Measurements from ENCODE around the gene LRRC61.
A peak's percentile ranks its signal among the peaks of the same experiment; 100 is the strongest.

Gene LRRC61

DNA sequence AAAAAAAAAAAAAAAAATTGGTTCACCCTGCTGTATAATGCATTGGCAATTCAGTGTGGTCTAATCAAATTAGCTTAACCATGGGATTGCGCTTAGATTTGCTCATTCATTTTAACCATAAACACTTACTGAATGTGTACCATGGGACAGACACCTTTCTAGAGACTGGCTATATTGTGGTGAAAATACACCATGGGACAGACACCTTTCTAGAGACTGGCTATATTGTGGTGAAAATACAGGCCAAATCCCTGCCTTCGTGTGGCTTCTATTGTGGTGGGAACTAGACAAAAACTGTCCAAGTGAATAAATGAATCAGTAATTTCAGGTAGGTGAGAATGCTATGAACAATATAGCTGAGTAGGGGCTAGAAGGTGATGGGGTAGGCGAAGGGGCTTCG is 35.3 kb downstream of the LRRC61 start:
- no peak for DNase-seq

DNA sequence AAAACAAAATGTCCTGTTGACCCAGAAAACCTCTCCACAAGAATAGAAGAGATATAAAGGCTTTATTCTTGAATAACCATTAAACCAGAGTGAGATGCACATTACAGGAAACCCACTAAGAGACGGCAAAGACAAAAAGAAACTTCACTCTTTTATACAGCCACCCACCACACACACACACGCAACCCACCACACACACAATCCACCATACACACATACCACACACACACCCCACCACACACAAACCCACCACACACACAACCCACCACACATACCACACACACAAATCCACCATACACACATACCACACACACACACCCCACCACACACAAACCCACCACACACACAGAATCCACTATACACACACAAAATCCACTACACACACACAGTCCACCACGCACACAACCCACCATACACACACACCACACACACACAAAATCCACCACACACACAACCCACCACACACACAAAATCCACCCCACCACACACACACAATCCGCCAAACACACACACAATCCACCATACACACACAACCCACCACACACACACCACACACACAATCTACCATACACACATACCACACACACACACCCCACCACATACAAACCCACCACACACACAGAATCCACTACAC is 36.0 kb downstream of the LRRC61 start:
- no peak for DNase-seq

DNA sequence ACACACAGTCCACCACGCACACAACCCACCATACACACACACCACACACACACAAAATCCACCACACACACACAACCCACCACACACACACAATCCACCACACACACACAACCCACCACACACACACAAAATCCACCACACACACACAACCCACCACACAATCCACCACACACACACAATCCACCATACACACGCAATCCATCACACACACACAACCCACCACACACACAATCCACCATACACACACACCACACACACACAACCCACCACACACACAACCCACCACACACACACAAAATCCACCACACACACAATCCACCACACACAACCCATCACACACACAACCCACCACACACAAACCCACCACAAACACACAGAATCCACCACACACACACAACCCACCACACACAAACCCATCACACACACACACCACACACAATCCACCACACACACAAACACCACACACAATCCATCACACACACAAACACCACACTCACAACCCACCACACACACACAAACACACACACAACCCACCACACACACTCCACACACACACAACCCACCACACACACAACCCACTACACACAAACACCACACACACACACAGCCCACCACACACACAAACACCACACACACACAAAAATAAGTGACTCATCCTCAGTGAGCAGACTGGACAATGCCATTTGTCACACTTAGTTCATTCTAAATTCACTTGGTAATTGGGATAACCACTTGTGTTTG is 36.6 kb downstream of the LRRC61 start:
- no peak for DNase-seq

DNA sequence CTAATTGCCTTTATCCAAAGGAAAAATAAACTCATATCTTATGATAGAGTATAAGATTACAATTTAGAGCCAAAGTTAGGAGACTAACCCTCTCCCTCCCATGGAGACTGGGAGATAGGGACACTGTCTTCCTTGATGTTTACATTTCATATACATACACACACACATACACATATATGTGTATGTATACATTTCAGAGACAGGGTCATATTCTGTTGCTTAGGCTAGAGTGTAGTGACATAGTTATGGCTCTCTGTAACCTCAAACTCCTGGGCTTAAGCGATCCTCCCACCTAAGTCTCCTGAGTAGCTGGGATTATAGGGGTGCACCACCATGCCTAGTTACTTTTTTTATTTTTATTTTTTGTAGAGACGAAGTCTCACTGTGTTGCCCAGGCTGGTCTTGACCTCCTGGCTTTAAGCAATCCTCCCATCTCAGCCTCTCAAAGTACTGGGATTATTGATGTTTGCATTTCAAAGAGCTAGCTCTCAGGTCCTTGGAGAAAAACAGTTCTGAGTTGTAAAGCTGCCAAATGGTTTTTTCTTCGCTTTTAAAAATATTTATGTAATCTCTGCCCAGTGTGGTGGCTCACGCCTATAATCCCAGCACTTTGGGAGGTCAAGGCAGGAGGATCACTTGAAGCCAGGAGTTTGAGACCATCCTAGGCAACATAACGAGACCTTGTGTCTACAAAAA is 37.4 kb downstream of the LRRC61 start:
- no peak for DNase-seq

DNA sequence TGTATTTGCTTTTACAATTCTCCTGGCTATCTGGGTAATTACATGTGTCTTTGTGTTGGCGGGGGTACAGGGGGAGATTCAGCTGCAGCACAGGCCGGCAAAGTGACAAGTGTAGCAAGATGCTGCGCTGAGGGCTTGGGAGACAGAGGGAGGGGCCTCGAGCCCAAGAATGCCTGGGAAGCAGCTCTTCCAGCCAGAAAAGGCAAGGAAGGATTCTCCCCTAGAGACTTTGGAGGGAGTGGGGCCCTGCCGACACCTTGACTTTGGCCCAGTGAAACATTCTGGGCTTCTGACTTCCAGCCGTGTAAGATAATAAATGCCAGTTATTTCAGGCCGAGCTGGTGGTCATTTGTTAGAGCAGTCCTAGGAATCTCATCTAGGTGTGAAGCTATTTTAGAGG is 38.2 kb downstream of the LRRC61 start:
- DNase-seq = no peak

DNA sequence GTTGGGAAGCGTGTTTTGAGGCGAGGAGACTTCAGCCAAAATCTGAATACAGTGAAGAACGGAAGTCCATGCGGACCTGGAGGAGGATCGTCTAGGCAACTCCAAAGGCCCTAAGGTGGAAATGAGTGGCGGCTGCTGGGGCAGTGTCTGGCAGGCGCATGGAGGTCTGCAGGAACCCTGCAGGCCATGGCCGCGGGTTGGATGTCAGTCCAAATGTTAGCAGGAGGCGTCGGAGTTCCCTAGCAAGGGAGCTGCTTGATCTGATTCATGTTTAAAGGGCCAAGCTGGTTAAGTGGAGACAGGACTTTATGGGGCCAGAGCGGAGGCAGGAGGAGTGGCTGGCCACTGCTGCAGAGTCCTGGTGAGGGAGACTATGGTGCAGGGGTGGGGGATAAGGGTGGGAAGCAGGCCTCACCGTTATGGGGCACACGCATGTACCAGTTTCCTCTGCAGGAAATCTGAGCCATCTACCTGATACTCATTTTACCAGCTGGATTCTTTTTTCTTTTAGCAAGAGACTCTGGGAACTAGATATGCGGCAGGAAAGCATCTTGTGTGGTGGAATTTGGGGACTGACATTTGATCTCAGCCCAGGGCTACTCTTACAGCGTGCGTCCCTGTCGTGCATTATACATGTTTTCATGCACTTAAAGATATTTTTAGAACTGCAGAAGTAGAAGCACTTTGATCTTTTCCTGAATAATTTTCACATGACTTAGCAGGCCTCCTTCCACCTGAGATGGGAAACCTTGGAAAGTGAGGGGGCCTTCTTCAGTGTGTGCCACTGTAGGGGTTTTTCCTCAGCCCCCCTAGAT is 38.9 kb downstream of the LRRC61 start:
- no peak for DNase-seq

DNA sequence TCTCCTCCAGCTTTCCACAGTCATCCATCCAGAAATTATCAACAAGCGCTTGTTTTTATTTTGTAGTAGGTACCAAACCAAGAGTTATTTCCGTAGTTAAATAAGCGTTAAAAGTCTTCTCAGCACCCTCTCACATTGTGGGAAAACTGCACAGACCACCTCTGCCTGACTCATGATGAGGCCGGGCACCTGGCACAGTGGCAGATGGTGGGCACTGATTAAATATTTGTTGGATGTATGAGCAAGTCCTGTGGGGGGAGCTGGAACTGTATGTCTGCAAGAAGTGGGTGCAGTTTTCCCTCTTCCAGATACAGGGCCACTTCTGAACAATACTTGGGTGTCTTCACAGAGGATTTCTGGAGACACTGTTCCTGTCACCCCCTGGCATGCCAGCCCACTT is 40.2 kb downstream of the LRRC61 start:
- DNase-seq = peak; percentile 62

DNA sequence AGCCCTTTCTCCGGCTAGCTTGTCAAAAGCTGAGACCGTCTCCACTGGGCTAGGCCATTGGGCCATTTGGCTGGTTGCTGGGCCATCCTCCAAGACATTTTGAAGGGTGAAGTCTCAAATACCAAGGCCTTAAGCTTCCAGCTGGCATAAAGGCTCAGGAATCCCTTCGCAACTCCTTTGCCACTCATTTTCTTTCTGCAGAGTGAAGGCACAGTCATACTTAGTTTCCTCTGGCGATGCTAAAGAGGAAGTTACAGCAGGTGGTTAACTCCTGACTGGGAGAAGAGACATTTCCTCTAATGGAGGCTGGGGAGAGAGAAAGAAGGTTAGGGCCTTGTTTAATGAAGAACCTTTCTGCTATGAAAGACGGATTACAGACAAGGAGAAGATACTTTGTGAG is 40.7 kb downstream of the LRRC61 start:
- no peak for DNase-seq

DNA sequence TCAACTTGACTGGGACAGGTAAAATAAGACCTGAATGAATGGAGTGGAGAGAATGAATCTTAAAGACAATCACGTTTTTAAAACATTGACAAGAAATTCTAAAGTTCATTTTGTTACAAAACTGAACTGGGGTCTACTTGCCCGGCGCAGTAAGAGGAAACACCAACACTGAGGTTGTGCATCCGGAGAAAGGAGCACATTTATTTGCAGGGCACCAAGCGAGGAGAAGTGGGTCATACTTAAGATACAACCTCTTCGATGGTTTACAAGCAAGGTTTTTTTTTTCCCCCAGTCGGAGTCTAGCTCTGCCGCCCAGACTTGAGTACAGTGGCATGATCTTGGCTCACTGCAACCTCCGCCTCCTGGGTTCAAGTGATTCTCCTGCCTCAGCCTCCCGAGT is 42.0 kb downstream of the LRRC61 start:
- DNase-seq = no peak

DNA sequence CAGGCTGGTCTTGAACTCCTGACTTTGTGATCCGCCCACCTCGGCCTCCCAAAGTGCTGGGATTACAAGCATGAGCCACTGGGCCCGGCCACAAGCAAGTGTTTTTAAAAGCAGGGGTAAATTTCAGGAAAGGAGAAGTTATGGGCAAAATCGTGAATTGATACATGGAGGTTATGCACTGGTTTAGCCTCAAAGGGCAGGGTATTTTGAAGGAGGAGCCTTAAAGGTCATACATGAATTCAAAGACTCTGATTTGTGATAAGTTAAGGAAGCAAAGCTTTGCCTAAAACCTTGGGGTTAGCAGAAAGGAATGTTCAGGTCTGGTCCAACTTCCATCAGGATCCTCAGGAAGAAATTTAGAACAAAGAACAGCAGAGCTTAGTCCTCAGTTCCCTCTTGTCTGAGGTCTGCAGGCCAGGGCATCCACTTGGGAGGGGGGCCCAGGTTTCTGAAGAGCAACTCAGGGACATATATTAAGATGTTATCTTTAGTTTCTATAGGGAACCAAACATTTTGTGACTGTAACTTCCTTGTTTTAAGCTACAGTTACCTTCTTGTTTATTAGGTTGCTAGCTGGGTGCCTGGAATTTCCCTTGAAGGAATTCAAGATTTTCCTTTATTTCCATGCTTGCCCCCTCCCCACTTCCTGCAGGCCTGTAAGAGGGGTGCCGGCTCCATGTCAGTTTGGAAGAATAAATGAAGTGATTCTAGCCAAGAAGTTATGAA is 42.7 kb downstream of the LRRC61 start:
- DNase-seq = no peak

DNA sequence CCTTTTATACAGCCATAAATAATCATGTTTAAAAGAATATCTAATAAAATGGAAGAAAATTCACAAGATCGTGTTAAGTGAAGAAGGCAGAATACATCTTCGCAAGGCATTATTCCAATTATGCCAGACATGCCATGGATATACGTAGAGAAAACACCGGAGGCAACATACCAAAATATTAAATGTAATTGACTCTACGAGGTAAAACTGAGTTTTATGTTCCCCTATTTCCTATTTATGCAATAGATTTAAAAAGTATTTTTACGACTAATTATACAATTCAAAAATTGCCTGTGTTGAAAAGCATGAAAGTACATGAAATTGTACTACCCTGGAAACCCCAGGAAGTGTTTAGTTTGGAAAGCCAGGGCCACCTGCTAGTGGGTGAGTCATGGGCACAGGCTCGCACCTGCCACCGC is 44.5 kb downstream of the LRRC61 start:
- peak; percentile 84 for DNase-seq

DNA sequence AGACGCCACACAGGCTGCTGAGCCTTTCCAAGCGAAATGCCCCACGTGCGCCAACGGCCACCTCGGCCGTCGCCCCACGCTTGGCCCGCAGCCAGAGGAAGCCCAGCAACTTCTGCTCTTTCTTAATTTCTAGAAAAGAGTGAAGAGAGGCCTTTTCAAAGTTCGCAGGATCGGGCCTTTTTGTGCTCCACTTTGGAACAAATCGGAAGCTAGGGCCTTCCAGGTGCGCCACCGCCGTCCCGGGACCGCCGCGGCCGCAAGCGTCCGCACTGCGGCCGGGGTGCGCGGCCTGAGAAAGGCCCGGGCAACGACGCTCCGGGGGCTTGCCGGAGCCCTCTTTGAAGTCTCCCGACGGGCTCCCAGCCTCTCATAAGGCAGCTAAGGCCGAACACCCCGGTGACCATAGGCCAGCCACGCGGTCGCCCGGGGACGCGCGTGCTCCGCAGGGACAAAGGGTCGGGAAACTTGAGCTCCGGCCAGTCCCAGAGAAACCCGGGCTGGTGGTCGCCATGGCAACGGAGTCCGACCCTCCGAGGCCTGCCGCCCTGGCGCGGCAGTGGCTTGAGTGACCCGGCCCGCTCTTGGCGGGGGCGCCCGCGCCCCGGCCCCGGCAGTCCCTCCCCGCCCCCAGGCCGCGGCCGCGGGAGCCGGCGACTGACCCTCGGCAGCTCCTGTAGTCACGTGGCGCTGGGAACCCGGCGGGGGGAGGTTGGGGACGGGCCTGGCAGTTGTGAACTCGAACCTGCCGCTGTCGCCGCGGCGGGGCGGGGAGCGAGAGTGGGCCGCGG is 45.1 kb downstream of the LRRC61 start, which contains the start of gene REPIN1:
Gene REPIN1 (plus strand): TSS at position 727 of the 788 bp plus-strand sequence. CDS start 890 bp downstream, outside the sequence.
- DNase-seq = peak; percentile 28

DNA sequence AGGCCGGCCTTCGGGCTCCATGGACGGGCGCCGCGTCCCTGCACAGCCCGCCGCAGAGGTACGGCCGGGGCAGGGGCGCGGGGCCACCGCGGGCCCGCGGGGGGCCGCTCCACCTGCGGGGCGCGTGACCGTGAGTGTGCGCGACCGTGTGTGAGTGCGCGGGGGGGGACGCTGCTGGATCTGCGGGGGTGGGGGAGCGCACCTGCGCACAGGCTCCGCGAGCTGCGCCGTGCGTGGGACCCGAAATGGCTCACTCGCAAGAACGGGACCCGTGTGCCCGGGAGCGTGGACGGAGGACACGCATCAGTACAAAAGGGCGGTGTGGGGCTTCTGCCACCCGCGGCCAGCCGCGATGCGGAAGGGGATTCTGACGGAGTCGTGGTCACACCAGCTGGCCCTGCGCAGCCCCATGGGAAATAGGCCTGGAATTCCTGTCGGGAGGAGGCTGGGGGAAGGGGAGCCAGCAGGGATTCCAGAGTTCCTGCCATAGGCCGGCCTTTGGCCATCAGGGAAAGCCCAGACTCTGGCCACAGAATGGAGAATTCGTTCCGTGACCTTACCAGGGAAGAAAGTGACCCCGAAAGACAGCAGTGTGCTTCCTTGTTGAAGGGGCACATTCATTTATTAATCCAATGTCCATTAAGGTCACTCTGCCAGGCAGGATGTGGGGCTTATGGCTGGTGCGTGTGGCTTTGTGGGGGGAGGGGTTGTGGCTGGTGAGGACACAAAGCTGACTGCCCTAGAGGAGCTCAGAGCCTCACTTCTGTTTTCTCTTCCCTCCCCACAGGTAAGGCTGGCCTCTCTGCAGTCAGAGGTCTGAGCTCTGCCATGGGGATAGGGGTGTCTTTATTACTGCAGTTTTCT is 46.0 kb downstream of the LRRC61 start:
- no peak for DNase-seq

DNA sequence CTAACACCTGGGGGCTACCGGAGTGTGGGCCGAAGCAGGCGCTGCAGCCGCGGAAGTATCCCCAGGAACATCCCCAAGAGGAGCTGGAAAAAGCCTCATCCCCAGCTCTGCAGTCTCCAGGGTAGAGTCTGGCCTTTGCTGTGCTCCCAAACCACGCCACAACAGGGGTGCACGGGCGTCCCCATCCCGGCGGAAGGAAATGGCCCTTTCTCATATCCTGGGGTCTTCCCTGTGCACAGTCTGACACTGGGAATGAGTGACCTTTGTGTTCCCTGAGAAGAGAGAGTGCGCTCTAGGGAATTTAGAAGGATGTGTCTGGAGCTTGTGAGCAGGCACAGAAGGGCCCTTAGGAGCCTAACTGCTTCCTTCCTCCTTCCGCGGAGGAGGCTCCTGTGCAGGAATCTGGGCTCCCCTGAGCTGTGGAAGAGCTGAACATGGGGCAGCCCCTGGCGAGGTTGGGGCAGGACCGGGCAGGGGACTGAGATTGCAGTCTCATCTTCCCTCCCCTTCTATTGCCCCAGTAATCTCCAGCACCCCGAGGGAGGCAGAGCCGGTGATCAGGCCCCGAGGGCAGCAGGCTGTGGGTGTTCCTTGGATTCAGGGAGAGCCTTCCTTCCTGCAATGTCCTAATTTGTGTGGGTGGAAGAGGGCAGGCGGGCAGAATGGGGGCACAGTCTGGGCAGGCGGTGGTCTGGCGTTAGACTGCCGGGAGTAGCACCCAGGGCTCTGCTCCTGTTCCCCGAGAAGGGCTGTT is 46.8 kb downstream of the LRRC61 start:
- DNase-seq = no peak

DNA sequence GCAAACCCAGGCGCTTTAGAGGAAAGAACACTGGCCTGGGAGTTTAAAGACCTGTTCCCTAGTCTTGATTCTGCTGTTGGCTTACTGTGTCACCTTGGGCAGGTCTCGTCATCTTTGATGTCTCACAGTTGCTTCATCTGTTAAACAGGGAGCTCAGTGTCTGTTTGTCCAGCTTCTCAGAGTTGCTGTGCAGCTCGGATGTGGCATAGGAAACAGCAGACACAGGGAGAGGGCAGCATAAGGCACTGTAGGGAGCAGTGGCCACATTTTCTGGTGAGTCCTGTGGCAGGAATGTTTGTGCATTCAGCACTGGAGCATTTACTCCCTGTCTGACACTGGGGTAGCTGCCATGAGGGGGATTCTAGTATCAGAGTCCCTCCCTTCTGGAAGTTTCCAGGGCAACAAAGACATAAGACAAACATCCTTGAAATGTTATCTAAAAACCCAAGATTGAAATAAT is 47.5 kb downstream of the LRRC61 start:
- no peak for DNase-seq

DNA sequence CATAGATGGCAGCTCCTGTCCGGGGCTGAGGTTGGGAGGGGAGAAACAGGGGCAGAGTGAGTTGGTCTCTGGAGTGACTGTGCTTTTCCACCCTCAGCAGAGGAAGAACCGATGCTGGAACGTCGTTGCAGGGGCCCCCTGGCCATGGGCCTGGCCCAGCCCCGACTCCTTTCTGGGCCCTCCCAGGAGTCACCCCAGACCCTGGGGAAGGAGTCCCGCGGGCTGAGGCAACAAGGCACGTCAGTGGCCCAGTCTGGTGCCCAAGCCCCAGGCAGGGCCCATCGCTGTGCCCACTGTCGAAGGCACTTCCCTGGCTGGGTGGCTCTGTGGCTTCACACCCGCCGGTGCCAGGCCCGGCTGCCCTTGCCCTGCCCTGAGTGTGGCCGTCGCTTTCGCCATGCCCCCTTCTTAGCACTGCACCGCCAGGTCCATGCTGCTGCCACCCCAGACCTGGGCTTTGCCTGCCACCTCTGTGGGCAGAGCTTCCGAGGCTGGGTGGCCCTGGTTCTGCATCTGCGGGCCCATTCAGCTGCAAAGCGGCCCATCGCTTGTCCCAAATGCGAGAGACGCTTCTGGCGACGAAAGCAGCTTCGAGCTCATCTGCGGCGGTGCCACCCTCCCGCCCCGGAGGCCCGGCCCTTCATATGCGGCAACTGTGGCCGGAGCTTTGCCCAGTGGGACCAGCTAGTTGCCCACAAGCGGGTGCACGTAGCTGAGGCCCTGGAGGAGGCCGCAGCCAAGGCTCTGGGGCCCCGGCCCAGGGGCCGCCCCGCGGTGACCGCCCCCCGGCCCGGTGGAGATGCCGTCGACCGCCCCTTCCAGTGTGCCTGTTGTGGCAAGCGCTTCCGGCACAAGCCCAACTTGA is 48.2 kb downstream of the LRRC61 start:
- no peak for DNase-seq

DNA sequence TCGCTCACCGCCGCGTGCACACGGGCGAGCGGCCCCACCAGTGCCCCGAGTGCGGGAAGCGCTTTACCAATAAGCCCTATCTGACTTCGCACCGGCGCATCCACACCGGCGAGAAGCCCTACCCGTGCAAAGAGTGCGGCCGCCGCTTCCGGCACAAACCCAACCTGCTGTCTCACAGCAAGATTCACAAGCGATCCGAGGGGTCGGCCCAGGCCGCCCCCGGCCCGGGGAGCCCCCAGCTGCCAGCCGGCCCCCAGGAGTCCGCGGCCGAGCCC is 48.8 kb downstream of the LRRC61 start:
- DNase-seq = no peak

DNA sequence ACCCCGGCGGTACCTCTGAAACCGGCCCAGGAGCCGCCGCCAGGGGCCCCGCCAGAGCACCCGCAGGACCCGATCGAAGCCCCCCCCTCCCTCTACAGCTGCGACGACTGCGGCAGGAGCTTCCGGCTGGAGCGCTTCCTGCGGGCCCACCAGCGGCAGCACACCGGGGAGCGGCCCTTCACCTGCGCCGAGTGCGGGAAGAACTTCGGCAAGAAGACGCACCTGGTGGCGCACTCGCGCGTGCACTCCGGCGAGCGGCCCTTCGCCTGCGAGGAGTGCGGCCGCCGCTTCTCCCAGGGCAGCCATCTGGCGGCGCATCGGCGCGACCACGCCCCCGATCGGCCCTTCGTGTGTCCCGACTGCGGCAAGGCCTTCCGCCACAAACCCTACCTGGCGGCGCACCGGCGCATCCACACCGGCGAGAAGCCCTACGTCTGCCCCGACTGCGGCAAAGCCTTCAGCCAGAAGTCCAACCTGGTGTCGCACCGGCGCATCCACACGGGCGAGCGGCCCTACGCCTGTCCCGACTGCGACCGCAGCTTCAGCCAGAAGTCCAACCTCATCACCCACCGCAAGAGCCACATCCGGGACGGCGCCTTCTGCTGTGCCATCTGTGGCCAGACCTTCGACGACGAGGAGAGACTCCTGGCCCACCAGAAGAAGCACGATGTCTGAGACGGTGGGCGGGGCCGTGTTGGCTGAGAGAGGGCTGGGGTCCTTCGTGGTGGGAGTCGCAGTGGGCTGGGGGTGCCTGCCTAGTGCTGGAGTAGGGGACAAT is 49.3 kb downstream of the LRRC61 start:
- DNase-seq = no peak
